ENCODE data around the gene MKNK1.

The MKNK1 gene

GRCh38 chr1:46539972-46540371, 64.1 kb downstream of the MKNK1 start:
- DNase-seq (ENCODE audit: low read depth in 2 of 2) = no peak

- no peak for DNase-seq (ENCODE audit: low read depth in 2 of 2)
Measured at GRCh38 chr1:46538147-46538546, 65.9 kb downstream of the MKNK1 start.

DNA sequence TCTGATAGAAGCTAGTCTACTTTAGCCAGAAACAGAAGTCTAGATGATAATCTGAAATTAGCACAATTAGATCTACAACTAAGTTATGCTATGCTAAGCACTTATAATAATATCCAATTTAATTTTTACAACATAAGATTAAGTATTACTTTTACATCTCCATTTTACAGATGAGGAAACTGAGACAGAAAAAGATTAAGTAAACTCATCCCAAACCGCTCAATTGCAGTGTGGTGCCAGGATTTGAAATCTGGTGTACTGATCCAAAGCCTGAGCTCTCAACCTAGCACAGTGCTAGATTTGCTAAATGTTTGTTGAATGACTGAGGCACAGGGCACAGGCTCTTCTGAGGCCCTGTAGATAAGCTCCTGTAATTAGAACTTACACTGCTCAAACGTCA, 66.4 kb downstream of the MKNK1 start:
- DNase-seq (ENCODE audit: low read depth in 2 of 2) = no peak

DNA sequence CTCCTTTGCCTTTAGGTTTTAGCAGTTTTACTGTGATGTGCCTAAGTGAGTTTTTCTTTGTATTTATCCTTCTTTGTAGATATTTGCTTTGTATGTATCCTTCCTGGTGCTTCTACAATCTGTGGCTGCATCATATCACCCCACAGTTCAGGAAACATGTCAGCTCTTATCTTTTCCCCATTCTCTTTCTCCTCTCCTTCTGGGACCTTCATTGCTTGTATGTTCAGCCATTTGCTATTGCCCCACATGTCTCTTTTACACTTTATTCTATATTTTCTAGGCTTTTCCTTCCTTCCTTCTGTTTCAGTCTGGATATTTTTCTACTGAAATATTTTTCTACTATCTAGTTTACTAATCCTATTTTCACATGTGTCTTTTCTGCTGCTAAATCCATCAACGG, 67.5 kb downstream of the MKNK1 start:
- no peak for DNase-seq (ENCODE audit: low read depth in 2 of 2)

GRCh38 chr1:46535063-46535462, 69.0 kb downstream of the MKNK1 start:
- DNase-seq (ENCODE audit: low read depth in 2 of 2) = no peak

DNA sequence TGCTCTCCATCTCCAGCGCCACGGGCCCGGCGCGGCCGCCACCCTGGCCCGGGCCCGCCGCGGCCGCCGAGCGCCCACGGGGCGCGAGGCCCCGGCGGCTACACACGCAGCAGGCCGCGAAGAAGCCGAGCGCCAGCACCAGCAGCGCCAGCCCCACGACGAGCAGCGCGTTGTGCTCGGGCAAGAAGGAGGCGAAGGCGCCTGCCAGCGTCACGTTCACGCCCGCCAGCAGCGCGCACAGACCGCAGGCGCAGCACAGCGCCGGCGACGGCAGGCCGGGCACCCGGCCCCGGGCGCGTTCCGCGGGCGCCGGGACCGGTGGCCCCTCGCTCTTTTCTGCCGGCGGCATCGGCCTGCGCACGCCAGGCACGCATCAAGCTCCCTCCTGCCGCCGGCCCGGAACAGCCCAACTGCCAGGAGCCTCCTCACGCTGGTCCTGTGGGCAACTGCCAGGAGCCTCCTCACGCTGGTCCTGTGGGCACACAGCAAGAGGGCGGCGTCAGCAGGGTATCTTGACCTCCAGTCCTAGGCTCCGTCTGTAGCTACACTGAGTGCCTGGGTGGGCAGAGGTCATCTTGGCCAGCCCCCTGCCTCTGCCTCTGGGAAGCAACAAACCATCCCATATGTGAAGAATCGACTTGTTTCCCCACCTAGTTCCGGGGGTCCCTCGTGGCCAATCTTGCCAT, 70.7 kb downstream of the MKNK1 start:
- DNase-seq (ENCODE audit: low read depth in 2 of 2) = peak in 1 of 2 donors; percentile 15

GRCh38 chr1:46532498-46533178, 71.4 kb downstream of the MKNK1 start:
- peak; percentile 59 to 63 for DNase-seq (ENCODE audit: low read depth in 2 of 2)

DNA sequence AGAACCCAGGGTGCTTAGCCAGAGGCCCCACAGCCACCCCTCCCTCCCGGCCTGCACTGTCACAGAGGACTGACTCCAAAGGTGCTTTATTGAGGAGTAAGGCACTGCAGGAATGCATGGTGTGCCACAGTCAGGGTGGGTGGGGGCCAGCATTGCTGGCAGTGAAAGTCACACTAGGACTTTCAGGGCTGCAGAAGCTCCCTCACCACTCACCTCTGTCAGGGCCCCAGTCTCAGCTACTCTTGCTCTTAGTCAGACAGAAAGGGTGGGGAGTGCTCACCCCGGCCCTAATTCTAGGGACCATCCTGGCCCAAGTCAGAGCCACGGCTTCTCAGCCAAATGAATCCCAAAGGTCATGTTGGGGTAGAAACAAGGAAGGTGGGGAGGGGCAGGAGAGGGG, 72.0 kb downstream of the MKNK1 start:
- DNase-seq (ENCODE audit: low read depth in 2 of 2) = no peak

DNA sequence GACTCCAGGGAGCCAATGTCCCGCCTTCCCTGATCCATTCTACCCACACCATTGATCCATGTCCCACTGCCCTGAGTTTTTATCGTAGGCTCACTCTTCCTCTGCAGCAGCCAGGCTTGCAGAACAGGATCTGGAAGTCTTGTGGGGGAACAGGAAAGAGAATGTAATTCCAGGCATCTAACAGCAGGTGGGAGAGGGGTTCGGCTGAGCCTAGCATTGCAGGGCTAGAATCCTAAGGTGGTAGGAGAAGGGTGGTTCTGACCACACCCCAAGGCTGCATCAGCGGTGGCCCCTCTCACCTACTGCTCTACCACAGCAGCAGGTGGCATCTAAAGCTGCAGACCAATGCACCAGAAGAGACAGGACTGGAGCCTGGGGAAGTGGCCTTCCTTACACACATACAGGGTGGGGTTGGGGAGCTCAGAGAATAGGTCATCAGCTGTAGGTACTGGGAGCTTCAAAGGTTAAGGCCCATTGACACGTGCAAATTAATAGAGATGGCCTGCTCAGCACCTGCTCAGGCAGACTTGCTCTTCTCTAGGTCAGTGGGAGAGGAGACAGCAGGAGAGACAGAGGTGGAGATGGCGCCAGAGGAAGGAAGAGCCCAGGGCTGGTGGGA, 73.2 kb downstream of the MKNK1 start:
- DNase-seq (ENCODE audit: low read depth in 2 of 2) = no peak

DNA sequence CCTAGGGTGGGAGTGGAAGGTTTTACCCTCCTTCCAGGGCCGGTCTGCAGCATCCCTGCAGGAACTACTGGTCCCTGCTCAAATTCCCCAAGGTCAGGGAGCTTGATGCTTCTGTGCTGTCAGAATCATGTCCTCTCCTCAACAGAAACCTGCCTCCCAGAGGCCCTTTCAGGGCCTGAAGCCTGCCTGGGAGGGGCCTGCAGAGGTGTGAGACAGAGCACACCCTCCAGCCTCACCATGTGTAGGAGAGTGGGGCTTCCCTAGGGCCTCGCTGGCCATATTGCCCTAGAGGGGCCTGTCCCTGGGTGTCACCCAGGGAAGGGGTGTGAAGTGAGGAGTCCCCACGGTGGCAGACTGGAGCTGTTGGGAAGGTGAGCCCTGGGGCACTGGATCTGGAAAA, 73.8 kb downstream of the MKNK1 start:
- no peak for DNase-seq (ENCODE audit: low read depth in 2 of 2)

DNA sequence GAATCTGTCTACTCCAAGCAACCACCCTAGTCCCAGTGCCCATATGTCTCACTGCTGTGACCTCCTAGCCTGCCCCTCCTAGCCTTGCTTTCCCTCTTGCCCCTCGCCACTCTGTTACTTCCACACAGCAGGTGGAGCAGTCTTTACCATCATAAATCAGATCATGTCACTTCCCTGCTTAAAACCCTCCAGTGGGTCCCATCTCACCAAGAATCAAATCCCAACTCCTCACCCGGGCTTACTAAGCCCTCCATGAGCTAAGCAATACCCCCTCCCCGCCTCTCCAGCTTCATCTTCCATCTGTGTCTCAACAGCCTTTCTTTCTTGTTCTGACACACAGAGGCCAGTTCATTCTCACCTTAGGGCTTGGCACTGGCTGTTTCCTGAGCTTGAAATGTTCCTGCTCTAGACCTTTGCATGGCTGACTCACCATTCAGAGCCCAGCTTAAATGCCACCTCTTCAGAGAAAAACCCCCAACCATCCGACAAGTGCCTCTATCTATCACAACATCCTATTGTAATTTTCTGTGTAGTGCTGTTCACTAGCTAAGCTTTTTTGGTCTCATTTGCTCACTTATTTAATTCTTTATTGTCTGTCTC, 74.9 kb downstream of the MKNK1 start:
- DNase-seq (ENCODE audit: low read depth in 2 of 2) = no peak

DNA sequence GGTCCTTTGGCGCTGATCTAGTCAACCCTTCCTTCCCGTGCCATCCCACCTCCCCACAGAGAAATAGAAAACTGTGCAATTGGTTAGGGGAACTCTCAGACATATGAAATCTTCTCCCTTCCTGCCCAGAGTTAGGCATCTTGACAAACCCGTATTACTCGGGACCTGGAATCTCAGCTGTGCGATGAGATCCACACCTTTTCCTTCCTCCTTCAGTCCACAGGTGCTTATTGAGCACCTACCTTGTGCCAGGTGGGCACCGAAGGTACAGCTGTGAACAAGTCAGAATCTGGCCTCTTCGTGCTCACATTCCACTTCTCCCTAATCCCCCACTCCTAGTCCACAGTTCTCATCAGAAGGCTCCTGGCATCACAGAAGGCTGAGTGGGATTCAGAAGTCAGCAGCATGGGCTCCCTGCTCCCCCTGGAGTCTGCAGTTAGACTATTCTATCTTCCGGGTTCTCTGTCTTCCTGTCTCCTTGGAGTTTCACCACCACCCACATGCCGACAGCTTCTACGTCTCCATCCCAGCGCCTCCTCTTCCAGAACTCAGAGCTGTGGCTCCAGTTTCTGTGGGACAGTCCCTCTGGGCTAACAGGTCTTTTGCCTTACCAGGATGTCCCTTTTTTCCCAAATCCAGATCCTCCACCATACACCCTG, 75.6 kb downstream of the MKNK1 start:
- no peak for DNase-seq (ENCODE audit: low read depth in 2 of 2)

- DNase-seq (ENCODE audit: low read depth in 2 of 2) = peak; percentile 62 to 73
Measured at GRCh38 chr1:46527474-46528296, 76.4 kb downstream of the MKNK1 start.

DNA sequence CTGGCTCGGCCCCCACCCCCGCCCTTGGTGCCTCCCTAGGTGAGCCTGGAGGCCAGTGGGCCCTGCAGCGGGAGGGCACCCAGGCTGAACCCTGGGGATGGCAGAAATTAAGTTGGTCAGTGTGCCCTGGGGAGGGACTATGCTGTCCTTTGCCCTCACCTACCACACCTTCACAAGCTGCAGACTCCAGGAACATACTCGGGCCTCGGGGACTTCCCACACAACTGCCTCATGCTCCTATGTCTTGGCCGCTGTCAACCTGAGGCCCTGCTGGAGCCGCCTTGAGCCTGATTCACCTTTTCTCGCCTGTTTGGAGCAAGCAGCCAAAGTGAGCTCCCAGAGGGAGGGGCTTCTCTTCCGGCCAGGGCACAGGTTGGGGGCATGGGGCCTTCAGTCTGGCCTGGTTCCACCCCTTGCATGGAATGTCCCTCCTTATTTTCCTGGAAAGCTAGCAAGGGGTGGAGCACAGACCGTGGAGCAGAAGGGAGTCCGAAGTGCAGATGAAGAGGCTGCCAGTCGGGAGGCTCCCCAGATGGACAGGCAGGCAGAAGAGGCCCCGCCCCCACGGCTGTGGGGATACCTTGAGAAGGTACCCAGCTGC, 77.3 kb downstream of the MKNK1 start:
- no peak for DNase-seq (ENCODE audit: low read depth in 2 of 2)

GRCh38 chr1:46526013-46526690, 77.9 kb downstream of the MKNK1 start:
- no peak for DNase-seq (ENCODE audit: low read depth in 2 of 2)

DNA sequence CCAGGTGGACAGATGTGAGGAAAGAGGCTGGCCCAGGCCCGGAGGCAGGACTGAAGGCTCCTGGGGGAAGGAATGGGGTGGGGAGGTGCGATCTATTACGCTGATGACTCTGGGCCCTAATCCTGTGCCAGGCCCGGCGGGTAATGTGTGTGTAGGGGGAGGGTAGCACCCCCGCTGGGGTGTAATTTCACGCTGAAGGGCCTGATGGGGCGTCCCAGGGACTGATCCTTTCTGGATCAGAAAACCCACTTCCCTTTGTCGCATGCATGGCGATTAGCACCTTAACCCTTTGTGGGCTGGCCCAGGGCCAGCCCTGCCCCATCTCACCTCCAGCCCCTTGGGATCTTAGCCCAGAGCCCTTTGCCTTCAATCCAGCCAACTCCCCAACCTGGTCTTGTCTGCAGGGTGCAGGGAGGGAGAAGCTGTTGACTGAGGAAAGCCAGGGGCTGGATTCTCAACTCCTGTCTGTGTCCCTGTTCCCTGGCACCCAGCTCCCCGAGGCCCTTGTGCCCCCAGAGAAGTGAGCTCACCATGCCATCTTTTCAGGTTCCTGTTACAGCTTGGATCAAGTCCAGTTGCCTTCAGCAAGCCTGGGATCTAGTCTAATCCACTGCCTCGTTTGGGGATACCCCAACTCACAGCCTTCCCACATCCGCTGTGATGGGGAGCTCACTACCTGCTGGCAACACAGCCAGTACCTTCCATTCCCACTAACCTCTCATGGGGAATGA, 78.7 kb downstream of the MKNK1 start:
- no peak for DNase-seq (ENCODE audit: low read depth in 2 of 2)

- DNase-seq (ENCODE audit: low read depth in 2 of 2) = no peak
Measured at GRCh38 chr1:46524843-46525242, 79.2 kb downstream of the MKNK1 start.

GRCh38 chr1:46523496-46524353, 80.3 kb downstream of the MKNK1 start:
- no peak for DNase-seq (ENCODE audit: low read depth in 2 of 2)

DNA sequence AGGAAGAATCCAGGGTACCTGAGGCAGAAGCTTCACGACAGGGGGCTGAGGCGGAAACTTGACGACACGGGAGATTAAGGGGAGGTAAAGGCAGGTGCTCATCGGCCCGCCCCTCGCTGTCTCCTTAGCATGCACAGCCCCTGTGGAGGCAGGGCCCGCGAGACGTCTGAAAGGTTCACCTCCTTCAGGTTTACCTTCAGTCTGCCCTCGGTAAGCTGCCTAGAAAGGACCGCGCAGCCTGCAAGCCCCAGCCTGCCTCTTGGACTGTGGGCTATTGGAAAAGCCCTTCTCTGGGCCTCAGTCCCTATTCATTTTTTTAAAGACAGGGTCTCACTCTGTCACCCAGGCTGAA, 81.1 kb downstream of the MKNK1 start:
- no peak for DNase-seq (ENCODE audit: low read depth in 2 of 2)
